Smooth muscle cell (in vitro differentiated cells): ENCODE results near the gene FAM124A. TPM values are rescaled to one million over a fixed set of nuclear protein-coding genes. Genes with fewer than 3 reads are reported as not detected.
A peak's percentile ranks its signal among the peaks of the same experiment; 100 is the strongest.

Experiments used
- DNase-seq: peaks from one replicate; lab custom pipeline; 2025; ENCODE audit not compliant: unreplicated experiment; lab: John Stamatoyannopoulos, UW
- H2AFZ ChIP-seq: fragments of 200-600 bp; sonication (generic); 2 replicates; pipeline ENCODE4 v1.6.0; 2016; ENCODE audit warnings: antibody characterized with exemption, low read depth, mild to moderate bottlenecking
- H3F3A ChIP-seq: fragments of 200-600 bp; sonication (generic); 2 replicates; pipeline ENCODE4 v1.6.0; 2017; ENCODE audit warnings: antibody characterized with exemption, low read depth
- H3K27ac ChIP-seq: fragments of 200-600 bp; sonication (generic); 2 replicates; pipeline ENCODE4 v1.5.1; 2016; ENCODE audit warnings: low read depth, mild to moderate bottlenecking
- H3K27me3 ChIP-seq: fragments of 200-600 bp; sonication (generic); 2 replicates; pipeline ENCODE4 v1.6.1; 2016; ENCODE audit warnings: low read depth, mild to moderate bottlenecking
- H3K36me3 ChIP-seq: fragments of 200-600 bp; sonication (generic); 2 replicates; pipeline ENCODE4 v1.5.1; 2016; ENCODE audit warnings: low read depth
- H3K4me1 ChIP-seq: fragments of 200-600 bp; sonication (generic); 2 replicates; pipeline ENCODE4 v1.5.1; 2016; ENCODE audit warnings: low read depth
- H3K4me2 ChIP-seq: fragments of 200-600 bp; sonication (generic); 2 replicates; pipeline ENCODE4 v1.6.0; 2016; ENCODE audit warnings: mild to moderate bottlenecking
- H3K4me3 ChIP-seq: fragments of 200-600 bp; sonication (generic); 2 replicates; pipeline ENCODE4 v1.5.1; 2016; ENCODE audit warnings: mild to moderate bottlenecking
- H3K79me2 ChIP-seq: fragments of 200-600 bp; sonication (generic); 2 replicates; pipeline ENCODE4 v1.6.0; 2016; ENCODE audit warnings: low read depth, mild to moderate bottlenecking
- H3K9ac ChIP-seq: fragments of 200-600 bp; sonication (generic); 2 replicates; pipeline ENCODE4 v1.6.0; 2016; ENCODE audit warnings: low read depth
- H3K9me3 ChIP-seq: fragments of 200-600 bp; sonication (generic); replicated peaks from 2 replicates; pipeline ENCODE4 v1.5.1; 2016; ENCODE audit warnings: low read depth
- H4K20me1 ChIP-seq: fragments of 200-600 bp; sonication (generic); 2 replicates; pipeline ENCODE4 v1.6.0; 2016; ENCODE audit warnings: low read depth
- CTCF ChIP-seq: fragments of 200-600 bp; sonication (generic); IDR thresholded peaks from 2 replicates; pipeline ENCODE4 v1.5.1; 2017; ENCODE audit warnings: borderline replicate concordance, mild to moderate bottlenecking, antibody characterized with exemption; ENCODE audit not compliant: insufficient read depth, poor library complexity, severe bottlenecking
- WGBS: methylation state at CpG from one replicate; pipeline ENCODE4 v1.1.7; 2016; ENCODE audit warnings: low lambda C conversion rate; 5-methylcytosine and 5-hydroxymethylcytosine counted together
- polyA plus RNA-seq: library from polyadenylated mRNA; unstranded; fragments of >200 nt; fragmentation: Nextera tagmentation; extraction: Ambion mirVana; gene quantifications from 2 replicates; pipeline ENCODE4 v1.2.1, GENCODE V29; 2016
- total RNA-seq: library from RNA; depleted of rRNA; stranded (reverse); fragments of >200 nt; gene quantifications from 2 replicates; pipeline ENCODE4 v1.2.3, GENCODE V29; 2014

The FAM124A gene
- total and polyA plus RNA-seq, 2 experiments from 2014 or later: 0.06 TPM; not detected in 1

GRCh38 chr13:51246418-51247277 is 24.4 kb downstream of the FAM124A start:
- Histone ChIP-seq H3K4me3 (no peak overlapping the region), H3K9me3 (no peaks in the 10 kb centered on the region), H3K4me2 (no peak overlapping the region), H3K36me3 (no peaks in the 10 kb centered on the region), H4K20me1 (no peaks in the 10 kb centered on the region), H3K27ac (no peak overlapping the region), H3K27me3 (peaks cover 23% of the 10 kb centered on the region), H3F3A (no peaks in the 10 kb centered on the region), H3K79me2 (no peaks in the 10 kb centered on the region), H2AFZ (no peak overlapping the region), H3K4me1 (peaks cover 28% of the 10 kb centered on the region), H3K9ac (no peak overlapping the region)
- 84% methylated on average over 17 of the region's 17 CpGs for WGBS
- DNase-seq: no peak
- TF ChIP-seq CTCF: no peak

DNA sequence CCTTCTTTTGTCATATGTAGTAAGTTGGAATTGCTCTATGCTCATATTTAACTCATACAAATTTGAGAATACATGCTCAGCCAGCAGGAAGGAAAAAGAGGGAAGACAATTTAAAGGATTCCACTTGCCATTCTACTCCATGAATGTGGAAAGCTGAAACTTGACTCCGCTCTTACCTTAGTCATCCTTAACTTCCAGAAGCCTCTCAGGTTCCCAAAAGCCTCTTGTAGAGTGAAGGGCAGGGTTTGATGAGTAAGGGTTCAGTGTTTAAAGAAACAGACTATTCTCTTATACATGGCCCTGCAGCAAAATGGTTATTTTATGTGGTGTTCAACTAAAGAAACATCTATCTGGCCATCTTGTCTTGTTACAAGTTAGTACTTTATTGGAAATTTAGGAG is 27.1 kb downstream of the FAM124A start:
- DNase-seq: no peak
- Histone ChIP-seq H3K4me1 (peaks cover 3% of the 10 kb centered on the region), H3K36me3 (no peaks in the 10 kb centered on the region), H3K79me2 (no peaks in the 10 kb centered on the region), H3K27ac (no peak overlapping the region), H3F3A (no peaks in the 10 kb centered on the region), H3K9ac (no peak overlapping the region), H3K9me3 (no peaks in the 10 kb centered on the region), H4K20me1 (no peaks in the 10 kb centered on the region), H2AFZ (no peak overlapping the region), H3K4me3 (no peak overlapping the region), H3K27me3 (peaks cover 17% of the 10 kb centered on the region), H3K4me2 (no peak overlapping the region)
- WGBS: 89% methylated on average over 1 of the region's 1 CpG
- TF ChIP-seq CTCF: no peak

GRCh38 chr13:51249770-51250741 is 27.9 kb downstream of the FAM124A start:
- no peak overlapping the region for H3K4me3 ChIP-seq
- H3F3A ChIP-seq: no peaks in the 10 kb centered on the region
- DNase-seq: no peak
- WGBS: 92% methylated on average over 4 of the region's 4 CpGs
- TF ChIP-seq CTCF: peak; percentile 25
- peaks cover 9% of the 10 kb centered on the region for H3K27me3 ChIP-seq
- no peak overlapping the region for H2AFZ ChIP-seq
- no peak overlapping the region for H3K27ac ChIP-seq
- H3K9me3 ChIP-seq: no peaks in the 10 kb centered on the region
- H3K79me2 ChIP-seq: no peaks in the 10 kb centered on the region
- H3K36me3 ChIP-seq: no peaks in the 10 kb centered on the region
- no peaks in the 10 kb centered on the region for H4K20me1 ChIP-seq
- no peak overlapping the region for H3K9ac ChIP-seq
- H3K4me2 ChIP-seq: no peak overlapping the region
- peaks cover 5% of the 10 kb centered on the region for H3K4me1 ChIP-seq
